Posterior vena cava (tissue), 2 donors: Measurements from ENCODE around the gene CEP43. TPM values are rescaled to one million over a fixed set of nuclear protein-coding genes. Genes with fewer than 3 reads are reported as not detected.
A peak's percentile ranks its signal among the peaks of the same experiment; 100 is the strongest.

Source experiments
- DNase-seq: peaks from one replicate; pipeline ENCODE4 v3.0.0-alpha.2; 2020; ENCODE audit warnings: low spot score
- intact Hi-C, 2 donors: fragments of 100-400 bp; cut with DNase I; formaldehyde crosslinking; loops; one replicate each; pipeline versions ENCODE4 v1.14.1 to v1.14.2; 2022 to 2023
- total RNA-seq, 2 donors: library from RNA; stranded (reverse); fragmentation: NEBNext Ultra II Directional; extraction: Animal tissue kit (Norgen Biotek cat#: 25700); gene quantifications; one replicate each; pipeline ENCODE4 v1.2.1, GENCODE V29; 2021
- donor health status: DM: yes; HTN: yes; CAD: no.
- donor health status: DM: yes; HTN: yes; CAD: no.

Gene CEP43
- total RNA-seq, 2 donors from 2014 or later: 7.9 to 8.7 TPM

GRCh38 chr6:166998256-166999144, 697 bp upstream of the CEP43 start:
- peak; percentile 86 for DNase-seq
- intact Hi-C loops: loop anchor here in 1 of 2 donors (10.0 kb wide), 1 partner anchor 214 kb away; no protein-coding TSS in a partner anchor

GRCh38 chr6:166999884-167000253, 672 bp downstream of the CEP43 start:
- DNase-seq: no peak
- intact Hi-C loops: loop anchor here in 1 of 2 donors (10.0 kb wide), 2 partner anchors 125 to 215 kb away; partner anchors contain the start of gene CCR6

GRCh38 chr6:167000759-167001158, 1.6 kb downstream of the CEP43 start:
- no peak for DNase-seq
- intact Hi-C loops: loop anchor here in 1 of 2 donors (10.0 kb wide), 1 partner anchor 124 kb away; the partner anchor contains the start of gene CCR6

- intact Hi-C loops: loop anchor here in 1 of 2 donors (10.0 kb wide), 1 partner anchor 119 kb away; the partner anchor contains the start of gene CCR6
- DNase-seq: no peak
Measured at GRCh38 chr6:167005350-167006159, 6.4 kb downstream of the CEP43 start.

- no peak for DNase-seq
- intact Hi-C loops: loop anchor here in 1 of 2 donors (10.0 kb wide), 1 partner anchor 117 kb away; the partner anchor contains the start of gene CCR6
Measured at GRCh38 chr6:167007985-167008384, 8.8 kb downstream of the CEP43 start.

- no peak for DNase-seq
- intact Hi-C loops: no loop called here
Measured at GRCh38 chr6:167013067-167013466, 13.9 kb downstream of the CEP43 start.

GRCh38 chr6:167013946-167014345, 14.7 kb downstream of the CEP43 start:
- DNase-seq: no peak
- intact Hi-C loops: no loop called here

- intact Hi-C loops: no loop called here
- no peak for DNase-seq
Measured at GRCh38 chr6:167015302-167015701, 16.1 kb downstream of the CEP43 start.

DNA sequence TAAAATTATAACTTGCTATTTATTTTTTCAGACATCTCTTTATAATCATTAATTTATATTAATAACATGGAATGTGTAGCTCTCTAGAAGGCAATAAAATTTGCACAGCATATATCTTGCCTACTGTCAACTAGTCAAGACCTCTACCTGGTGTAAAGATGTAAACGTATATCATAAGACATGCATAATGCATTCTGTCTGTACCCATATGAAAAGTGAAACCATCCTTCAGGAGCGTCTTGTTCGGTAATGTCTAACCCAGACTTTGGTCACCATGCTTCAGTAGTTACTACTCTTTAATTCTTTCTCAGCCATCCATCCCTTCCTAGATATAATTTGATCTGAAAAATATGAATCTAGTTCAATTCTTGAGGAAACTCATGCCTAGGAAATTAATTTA, 21.0 kb downstream of the CEP43 start:
- intact Hi-C loops: no loop called here
- no peak for DNase-seq

DNA sequence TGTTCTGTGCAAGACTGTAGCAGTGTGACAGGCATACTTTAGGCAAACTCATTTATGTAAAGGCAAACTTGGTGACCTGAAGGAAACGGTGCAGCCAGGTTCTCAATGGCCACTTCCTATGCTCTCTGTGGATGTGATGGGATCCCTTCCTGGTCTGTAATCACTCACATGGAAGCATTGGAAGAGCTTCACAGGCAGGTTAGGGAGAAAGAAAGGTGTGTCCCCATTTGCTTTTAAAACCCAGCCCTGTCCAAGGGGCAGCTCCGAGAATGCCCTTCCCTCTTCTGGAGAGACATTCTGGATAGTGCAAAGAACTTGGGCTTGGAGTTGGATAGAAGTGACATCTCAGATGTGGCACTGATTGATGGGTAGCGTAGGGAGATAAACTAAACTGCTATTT, 28.1 kb downstream of the CEP43 start:
- intact Hi-C loops: no loop called here
- DNase-seq: no peak

DNA sequence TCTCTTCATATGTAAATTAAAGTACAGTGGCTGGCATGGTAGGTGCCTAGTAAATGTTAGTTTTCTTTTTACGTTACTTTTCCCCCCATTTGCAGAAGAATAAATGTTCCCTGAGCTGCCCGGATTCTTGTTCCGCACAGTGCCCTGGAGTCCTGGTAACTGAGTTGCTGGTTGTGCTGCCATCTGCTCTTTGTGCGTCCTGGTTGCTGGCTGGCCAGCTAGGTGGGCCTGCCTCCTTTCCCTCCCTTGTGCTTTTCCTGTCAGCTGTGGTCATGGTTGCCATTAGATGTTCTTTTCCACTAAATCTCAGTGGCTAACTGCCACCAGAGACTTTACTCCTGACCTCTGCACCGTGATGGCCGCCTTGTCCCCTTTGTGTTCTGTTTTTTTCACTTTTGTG, 28.6 kb downstream of the CEP43 start:
- intact Hi-C loops: no loop called here
- no peak for DNase-seq

- DNase-seq: no peak
- intact Hi-C loops: no loop called here
Measured at GRCh38 chr6:167030222-167031072, 31.2 kb downstream of the CEP43 start.

GRCh38 chr6:167031082-167031709, 32.0 kb downstream of the CEP43 start:
- no peak for DNase-seq
- intact Hi-C loops: no loop called here

DNA sequence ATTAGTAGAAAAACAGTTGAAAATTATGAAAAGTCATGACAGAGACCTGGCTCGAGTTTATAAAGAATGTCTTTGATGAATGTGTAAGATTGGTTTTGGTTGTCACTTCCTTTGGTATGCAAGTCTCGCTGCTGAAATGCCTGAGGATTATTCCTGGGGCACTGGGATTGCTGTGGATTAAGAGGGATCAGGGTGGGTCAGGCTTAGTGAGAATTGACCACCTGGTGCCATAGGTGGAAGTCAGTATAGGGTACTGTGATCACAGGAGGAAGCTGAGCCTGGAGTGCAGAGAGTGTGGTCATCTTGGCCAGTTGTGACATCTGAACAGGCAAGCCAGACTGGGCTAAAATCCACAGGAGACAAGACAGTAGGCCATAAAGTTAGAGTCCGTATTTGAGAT, 34.9 kb downstream of the CEP43 start:
- DNase-seq: no peak
- intact Hi-C loops: no loop called here

GRCh38 chr6:167037762-167038161, 38.6 kb downstream of the CEP43 start:
- DNase-seq: no peak
- intact Hi-C loops: no loop called here

DNA sequence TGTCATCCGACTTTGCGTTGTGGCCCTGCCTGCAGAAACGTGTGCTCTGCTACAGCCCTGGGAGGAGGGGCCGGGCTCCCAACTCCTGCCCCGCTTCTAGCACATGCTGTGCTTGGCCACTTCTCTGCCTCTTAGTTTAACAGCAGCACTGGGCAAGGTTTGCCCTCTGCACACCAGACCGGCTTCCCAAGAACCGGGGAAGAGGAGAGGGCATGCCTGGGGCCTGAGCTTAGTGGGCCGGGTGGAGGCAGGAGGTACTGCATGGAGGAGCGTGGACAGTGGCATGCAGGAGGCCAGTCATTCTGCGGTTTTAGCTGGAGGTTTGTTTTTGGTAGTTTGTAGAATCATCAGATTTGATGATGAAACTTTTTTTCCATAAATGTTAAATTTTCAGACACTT, 45.5 kb downstream of the CEP43 start:
- DNase-seq: no peak
- intact Hi-C loops: loop anchor here in 1 of 2 donors (5.0 kb wide), 1 partner anchor 278 kb away; no protein-coding TSS in a partner anchor

DNA sequence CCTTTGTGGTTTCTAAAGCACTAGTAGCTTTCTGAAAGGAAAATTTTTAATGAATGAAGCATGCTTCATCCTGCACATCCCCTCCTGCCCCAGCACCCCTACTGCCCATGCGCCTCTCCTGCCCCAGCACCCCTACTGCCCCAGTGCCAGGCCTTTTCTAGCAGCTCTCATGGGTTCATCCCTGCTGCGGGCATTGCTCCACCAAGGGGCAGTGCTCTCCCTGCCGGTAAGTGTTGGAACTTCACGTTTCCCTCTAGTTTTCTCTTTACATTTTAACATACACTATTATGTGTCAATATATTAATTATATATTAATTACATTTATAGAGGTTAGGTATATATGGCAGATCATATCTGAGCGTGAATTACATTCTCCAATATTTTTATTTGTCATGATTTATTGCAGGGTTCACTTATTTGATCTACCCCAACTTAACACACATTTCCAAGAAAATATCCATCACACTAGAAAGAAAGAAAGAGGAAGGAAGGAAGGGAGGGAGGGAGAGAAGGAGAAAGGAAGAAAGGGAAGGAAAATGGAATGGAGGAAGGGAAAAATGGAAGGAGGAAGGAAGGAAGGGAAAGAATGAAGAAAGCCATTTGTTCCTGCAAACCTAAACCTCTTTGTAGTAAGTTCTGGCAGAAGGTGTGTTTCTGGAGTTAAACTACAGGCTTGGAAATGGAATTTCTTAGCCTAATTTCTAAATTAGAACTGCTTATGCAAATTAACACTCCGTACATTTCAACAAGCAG, 46.8 kb downstream of the CEP43 start:
- DNase-seq: no peak
- intact Hi-C loops: loop anchor here in 1 of 2 donors (5.0 kb wide), 1 partner anchor 276 kb away; no protein-coding TSS in a partner anchor
